ENCODE data around the gene TIMP3. TPM values are rescaled to one million over a fixed set of nuclear protein-coding genes. Genes with fewer than 3 reads are reported as not detected.

TIMP3 gene
- polyA plus RNA-seq, 1 donor (not counting 4 experiments of a cell fraction or from before 2014, with no cell fraction given): 34.3 TPM

GRCh38 chr22:32849501-32849900, 48.0 kb downstream of the TIMP3 start:
- no peak for FAIRE-seq
- Histone ChIP-seq H3K9me3 (ENCODE audit: control insufficient read depth, low read depth, low read length) (no peaks in the 10 kb centered on the region), H4K20me1 (ENCODE audit: control insufficient read depth, extremely low read depth, insufficient read depth, low read length) (no peaks in the 10 kb centered on the region), H3K36me3 (ENCODE audit: control insufficient read depth in 2 of 2, extremely low read depth in 1 of 2, insufficient read depth in 2 of 2, low read length in 2 of 2) (peaks cover 0 to 11% of the 10 kb centered on the region in 2 experiments), H2AFZ (ENCODE audit: control insufficient read depth, low read length) (no peak overlapping the region), H3K27me3 (ENCODE audit: control insufficient read depth, extremely low read depth, insufficient read depth, low read length) (no peaks in the 10 kb centered on the region), H3K27ac (ENCODE audit: control insufficient read depth, insufficient read depth, low read length) (no peak overlapping the region), H3K9me1 (ENCODE audit: control insufficient read depth, extremely low read depth, insufficient read depth, low read length) (no peaks in the 10 kb centered on the region), H3K4me1 (ENCODE audit: control insufficient read depth, extremely low read depth, insufficient read depth, low read length) (peaks cover 7% of the 10 kb centered on the region), H3K79me2 (ENCODE audit: control insufficient read depth, insufficient read depth, low read length) (no peaks in the 10 kb centered on the region), H3K9ac (ENCODE audit: control insufficient read depth, extremely low read depth, insufficient read depth, low read length) (no peak overlapping the region), H3K4me2 (ENCODE audit: control insufficient read depth, extremely low read depth, insufficient read depth, low read depth, low read length) (no peak overlapping the region), H3K4me3 (ENCODE audit: control insufficient read depth in 2 of 3, extremely low read depth in 1 of 3, insufficient read depth in 2 of 3, low read depth in 1 of 3, low read length in 3 of 3) (no peak overlapping the region)
- dilution Hi-C loops (cut with MboI; ENCODE audit: extremely low pct_ligation_motif_present, low sequenced_read_pairs): no loop called here
- no peak for TF ChIP-seq EZH2 (IDR thresholded peaks at IDR 0.05; ENCODE audit: low read length)
- TF ChIP-seq CTCF (optimal IDR thresholded peaks at IDR 0.05 in 1 of 3, IDR thresholded peaks at IDR 0.05 in 1 of 3, conservative IDR thresholded peaks at IDR 0.05 in 1 of 3; ENCODE audit: extremely low read depth in 1 of 3, insufficient read depth in 2 of 3, low read length in 3 of 3): no peak
- DNase-seq (ENCODE audit: low read depth, low spot score): no peak

GRCh38 chr22:32850157-32850556, 48.7 kb downstream of the TIMP3 start:
- Histone ChIP-seq H3K79me2 (ENCODE audit: control insufficient read depth, insufficient read depth, low read length) (no peaks in the 10 kb centered on the region), H3K9ac (ENCODE audit: control insufficient read depth, extremely low read depth, insufficient read depth, low read length) (no peak overlapping the region), H2AFZ (ENCODE audit: control insufficient read depth, low read length) (no peak overlapping the region), H3K27me3 (ENCODE audit: control insufficient read depth, extremely low read depth, insufficient read depth, low read length) (no peaks in the 10 kb centered on the region), H4K20me1 (ENCODE audit: control insufficient read depth, extremely low read depth, insufficient read depth, low read length) (no peaks in the 10 kb centered on the region), H3K27ac (ENCODE audit: control insufficient read depth, insufficient read depth, low read length) (no peak overlapping the region), H3K9me1 (ENCODE audit: control insufficient read depth, extremely low read depth, insufficient read depth, low read length) (no peaks in the 10 kb centered on the region), H3K4me3 (ENCODE audit: control insufficient read depth in 2 of 3, extremely low read depth in 1 of 3, insufficient read depth in 2 of 3, low read depth in 1 of 3, low read length in 3 of 3) (no peak overlapping the region), H3K36me3 (ENCODE audit: control insufficient read depth in 2 of 2, extremely low read depth in 1 of 2, insufficient read depth in 2 of 2, low read length in 2 of 2) (peaks cover 0 to 13% of the 10 kb centered on the region in 2 experiments), H3K4me1 (ENCODE audit: control insufficient read depth, extremely low read depth, insufficient read depth, low read length) (peaks cover 7% of the 10 kb centered on the region), H3K4me2 (ENCODE audit: control insufficient read depth, extremely low read depth, insufficient read depth, low read depth, low read length) (no peak overlapping the region), H3K9me3 (ENCODE audit: control insufficient read depth, low read depth, low read length) (no peaks in the 10 kb centered on the region)
- FAIRE-seq (no peak), DNase-seq (ENCODE audit: low read depth, low spot score) (no peak)
- no peak for TF ChIP-seq CTCF (optimal IDR thresholded peaks at IDR 0.05 in 1 of 3, IDR thresholded peaks at IDR 0.05 in 1 of 3, conservative IDR thresholded peaks at IDR 0.05 in 1 of 3; ENCODE audit: extremely low read depth in 1 of 3, insufficient read depth in 2 of 3, low read length in 3 of 3)
- no peak for TF ChIP-seq EZH2 (IDR thresholded peaks at IDR 0.05; ENCODE audit: low read length)
- dilution Hi-C loops (cut with MboI; ENCODE audit: extremely low pct_ligation_motif_present, low sequenced_read_pairs): no loop called here
